ENCODE measurements around the gene ANO1. TPM values are rescaled to one million over a fixed set of nuclear protein-coding genes. Genes with fewer than 3 reads are reported as not detected.

Gene ANO1
- polyA plus RNA-seq, 1 of the 3 experiments (the other 2 are of a cell fraction): not detected

DNA sequence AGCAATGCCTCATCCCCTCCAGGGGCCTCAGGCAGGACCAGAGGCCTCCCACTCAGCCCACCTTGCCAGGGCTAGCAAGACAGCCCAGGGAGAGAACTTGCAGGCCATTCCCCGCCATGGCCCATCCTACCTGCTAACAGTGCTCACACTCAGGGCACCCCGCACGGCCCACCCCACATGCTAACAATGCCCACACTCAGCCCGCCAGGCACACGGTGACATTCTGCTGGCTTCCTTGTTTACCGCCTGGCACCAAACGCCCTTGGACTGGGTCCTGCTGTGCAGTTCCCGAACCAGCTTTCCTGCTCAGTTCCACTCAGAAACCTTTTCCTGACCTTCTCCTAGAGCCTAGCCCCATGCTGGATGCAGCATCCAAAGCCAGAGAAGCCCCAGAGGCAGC is 91.5 kb downstream of the ANO1 start:
- Histone ChIP-seq H3K4me3 (ENCODE audit: low read depth in 2 of 2, low read length in 1 of 2) (no peak overlapping the region), H3F3A (replicated peaks; ENCODE audit: insufficient read depth) (no peaks in the 10 kb centered on the region), H3K4me2 (no peak overlapping the region), H2AFZ (ENCODE audit: low read depth) (no peak overlapping the region), H4K20me1 (ENCODE audit: insufficient read depth) (no peaks in the 10 kb centered on the region), H3K9me2 (no peaks in the 10 kb centered on the region), H3K9ac (no peak overlapping the region), H3K4me1 (ENCODE audit: control insufficient read depth in 1 of 2, insufficient read depth in 2 of 2, low read depth in 1 of 2, low read length in 1 of 2) (no peaks in the 10 kb centered on the region; a peak in 1 of 4 replicates), H3K36me3 (replicated peaks in 1 of 2; ENCODE audit: control insufficient read depth in 1 of 2, insufficient read depth in 2 of 2, low read length in 1 of 2) (no peaks in the 10 kb centered on the region), H3K27me3 (ENCODE audit: insufficient read depth) (no peaks in the 10 kb centered on the region), H3K9me3 (no peaks in the 10 kb centered on the region), H3K79me2 (ENCODE audit: insufficient read depth) (no peaks in the 10 kb centered on the region), H3K27ac (ENCODE audit: low read depth in 2 of 2, low read length in 1 of 2) (no peak overlapping the region)
- POLR2A ChIA-PET: no interaction called here
- WGBS (ENCODE audit: low lambda C conversion rate): 66% methylated on average over 8 of the region's 8 CpGs
- CTCF ChIA-PET: interaction anchor here (1.3 to 2.9 kb wide), 2 partner anchors 22 to 251 kb away, joined by 3 to 11 read pairs; no protein-coding TSS in a partner anchor
- TF ChIP-seq, protein P1, sequence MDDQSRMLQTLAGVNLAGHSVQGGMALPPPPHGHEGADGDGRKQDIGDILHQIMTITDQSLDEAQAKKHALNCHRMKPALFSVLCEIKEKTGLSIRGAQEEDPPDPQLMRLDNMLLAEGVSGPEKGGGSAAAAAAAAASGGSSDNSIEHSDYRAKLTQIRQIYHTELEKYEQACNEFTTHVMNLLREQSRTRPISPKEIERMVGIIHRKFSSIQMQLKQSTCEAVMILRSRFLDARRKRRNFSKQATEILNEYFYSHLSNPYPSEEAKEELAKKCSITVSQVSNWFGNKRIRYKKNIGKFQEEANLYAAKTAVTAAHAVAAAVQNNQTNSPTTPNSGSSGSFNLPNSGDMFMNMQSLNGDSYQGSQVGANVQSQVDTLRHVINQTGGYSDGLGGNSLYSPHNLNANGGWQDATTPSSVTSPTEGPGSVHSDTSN (IDR thresholded peaks at IDR 0.05): no peak
- TF ChIP-seq, protein P2, sequence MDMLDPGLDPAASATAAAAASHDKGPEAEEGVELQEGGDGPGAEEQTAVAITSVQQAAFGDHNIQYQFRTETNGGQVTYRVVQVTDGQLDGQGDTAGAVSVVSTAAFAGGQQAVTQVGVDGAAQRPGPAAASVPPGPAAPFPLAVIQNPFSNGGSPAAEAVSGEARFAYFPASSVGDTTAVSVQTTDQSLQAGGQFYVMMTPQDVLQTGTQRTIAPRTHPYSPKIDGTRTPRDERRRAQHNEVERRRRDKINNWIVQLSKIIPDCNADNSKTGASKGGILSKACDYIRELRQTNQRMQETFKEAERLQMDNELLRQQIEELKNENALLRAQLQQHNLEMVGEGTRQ (IDR thresholded peaks at IDR 0.05; ENCODE audit: borderline replicate concordance, low read depth, low read length): no peak
- no peak for TF ChIP-seq MXI1 (IDR thresholded peaks at IDR 0.05; ENCODE audit: low read depth, low read length)
- no peak for DNase-seq

DNA sequence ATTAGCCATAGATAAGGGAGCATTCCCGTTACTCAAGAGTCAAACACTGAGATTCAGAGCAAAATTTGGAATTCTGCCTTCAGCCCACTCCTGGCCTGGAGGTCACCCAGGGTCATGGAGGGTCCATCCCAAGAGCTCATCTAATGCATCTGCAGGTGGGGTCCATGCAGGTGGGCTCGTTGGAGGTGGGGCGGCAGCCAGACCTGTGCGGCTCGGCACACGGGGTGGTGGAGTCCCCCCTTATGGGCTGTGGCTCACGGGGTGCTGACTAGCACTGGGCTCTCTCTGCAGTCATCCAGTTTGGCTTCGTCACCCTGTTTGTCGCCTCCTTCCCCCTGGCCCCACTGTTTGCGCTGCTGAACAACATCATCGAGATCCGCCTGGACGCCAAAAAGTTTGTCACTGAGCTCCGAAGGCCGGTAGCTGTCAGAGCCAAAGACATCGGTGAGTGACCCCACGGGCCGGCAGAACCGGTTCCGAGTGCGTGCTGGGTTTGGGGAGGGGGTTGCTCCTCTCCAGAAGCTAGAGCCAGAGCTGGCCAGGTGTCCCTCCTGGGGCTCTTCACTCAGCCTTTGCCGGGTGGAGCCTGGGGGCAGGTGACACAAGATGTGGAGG is 92.6 kb downstream of the ANO1 start:
- CTCF ChIA-PET: interaction anchor here (0.6 to 2.9 kb wide), 5 partner anchors 21 to 306 kb away, joined by 3 to 11 read pairs (median 5); no protein-coding TSS in a partner anchor
- Histone ChIP-seq H3K27me3 (ENCODE audit: insufficient read depth) (no peaks in the 10 kb centered on the region), H4K20me1 (ENCODE audit: insufficient read depth) (no peaks in the 10 kb centered on the region), H3K9me3 (no peaks in the 10 kb centered on the region), H2AFZ (ENCODE audit: low read depth) (no peak overlapping the region), H3K27ac (ENCODE audit: low read depth in 2 of 2, low read length in 1 of 2) (no peak overlapping the region), H3K36me3 (replicated peaks in 1 of 2; ENCODE audit: control insufficient read depth in 1 of 2, insufficient read depth in 2 of 2, low read length in 1 of 2) (no peaks in the 10 kb centered on the region), H3K4me3 (ENCODE audit: low read depth in 2 of 2, low read length in 1 of 2) (no peak overlapping the region), H3F3A (replicated peaks; ENCODE audit: insufficient read depth) (no peaks in the 10 kb centered on the region), H3K79me2 (ENCODE audit: insufficient read depth) (no peaks in the 10 kb centered on the region), H3K9me2 (no peaks in the 10 kb centered on the region), H3K9ac (no peak overlapping the region), H3K4me2 (no peak overlapping the region), H3K4me1 (ENCODE audit: control insufficient read depth in 1 of 2, insufficient read depth in 2 of 2, low read depth in 1 of 2, low read length in 1 of 2) (no peaks in the 10 kb centered on the region; a peak in 1 of 4 replicates)
- TF ChIP-seq TEAD4 (IDR thresholded peaks at IDR 0.05; ENCODE audit: borderline replicate concordance, insufficient read depth): no peak
- TF ChIP-seq FOXM1 (IDR thresholded peaks at IDR 0.05; ENCODE audit: low read depth): no peak
- no peak for TF ChIP-seq TAF1 (IDR thresholded peaks at IDR 0.05; ENCODE audit: borderline replicate concordance, low read depth, low read length)
- TF ChIP-seq SIN3A (IDR thresholded peaks at IDR 0.05; ENCODE audit: borderline replicate concordance, low read depth, low read length): no peak
- no peak for TF ChIP-seq GABPA (IDR thresholded peaks at IDR 0.05; ENCODE audit: low read depth)
- TF ChIP-seq YY1 (IDR thresholded peaks at IDR 0.05; ENCODE audit: low read depth): no peak
- TF ChIP-seq, protein P2 (IDR thresholded peaks at IDR 0.05; ENCODE audit: borderline replicate concordance, low read depth, low read length): no peak
- no peak for TF ChIP-seq CTCF (IDR thresholded peaks at IDR 0.05)
- TF ChIP-seq USF1 (IDR thresholded peaks at IDR 0.05; ENCODE audit: borderline replicate concordance, low read depth): no peak
- no peak for TF ChIP-seq CHD2 (IDR thresholded peaks at IDR 0.05; ENCODE audit: low read length, partially characterized antibody)
- no peak for TF ChIP-seq RXRA (IDR thresholded peaks at IDR 0.05; ENCODE audit: borderline replicate concordance, low read depth)
- TF ChIP-seq RCOR1 (IDR thresholded peaks at IDR 0.05; ENCODE audit: low read length): no peak
- DNase-seq: no peak
- 91% methylated on average over 11 of the region's 22 CpGs for WGBS (ENCODE audit: low lambda C conversion rate)
- POLR2A ChIA-PET: no interaction called here
